KG1 (cell line): ENCODE data around the gene GABRB1.

Experiments used
- DNase-seq: peaks from one replicate; lab custom pipeline; 2025; lab: John Stamatoyannopoulos, UW

GABRB1 gene

GRCh38 chr4:47049347-47049746, 18.0 kb downstream of the GABRB1 start:
- DNase-seq = no peak

DNA sequence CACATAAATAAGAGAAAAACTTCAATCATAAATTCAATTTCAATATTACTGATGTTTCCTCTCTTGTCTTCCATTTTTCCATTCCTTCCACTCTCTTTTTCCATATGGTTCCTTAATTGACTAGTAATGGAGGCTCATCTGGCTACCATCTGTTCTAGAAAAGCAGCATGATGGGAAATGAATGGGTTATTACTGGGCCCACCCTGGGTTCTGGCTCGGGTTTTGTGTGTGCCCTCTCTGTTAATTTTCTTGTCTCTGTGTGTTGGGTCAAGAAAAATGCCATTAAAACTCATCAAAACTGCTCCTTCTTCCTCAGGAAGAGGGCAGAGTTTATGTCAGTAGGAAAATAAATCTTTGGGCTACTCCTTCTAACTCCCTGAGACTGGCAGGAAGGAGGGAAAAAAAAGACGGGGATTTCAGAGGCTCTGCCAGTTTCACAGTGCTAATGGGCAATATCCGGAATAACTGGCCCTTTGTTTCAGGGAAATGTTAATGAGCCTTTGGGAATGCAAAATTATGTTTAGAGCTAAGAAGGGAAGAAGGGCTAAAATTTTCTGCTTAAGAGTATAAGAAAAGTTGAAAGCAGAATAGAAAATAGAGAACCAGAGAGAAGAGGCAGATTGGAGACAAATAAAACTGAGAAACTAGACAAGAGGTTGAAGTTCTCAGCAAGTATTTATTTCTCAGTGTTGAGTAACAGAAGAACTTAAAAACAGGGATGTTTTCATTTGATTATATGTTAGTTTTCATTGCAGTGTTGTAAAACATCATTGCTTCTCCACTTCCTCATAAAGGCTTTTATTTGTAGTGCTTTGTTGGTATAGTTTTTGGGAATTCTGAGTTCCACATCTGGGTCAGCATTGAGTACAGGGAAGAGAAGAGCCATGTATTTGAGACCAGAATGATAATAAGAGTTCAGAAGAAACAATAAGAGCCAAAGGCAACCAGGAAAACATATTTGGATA, 19.7 kb downstream of the GABRB1 start:
- DNase-seq = no peak

GRCh38 chr4:47053485-47053884, 22.1 kb downstream of the GABRB1 start:
- DNase-seq = no peak

- no peak for DNase-seq
Observed at GRCh38 chr4:47054130-47054529, 22.8 kb downstream of the GABRB1 start.

DNA sequence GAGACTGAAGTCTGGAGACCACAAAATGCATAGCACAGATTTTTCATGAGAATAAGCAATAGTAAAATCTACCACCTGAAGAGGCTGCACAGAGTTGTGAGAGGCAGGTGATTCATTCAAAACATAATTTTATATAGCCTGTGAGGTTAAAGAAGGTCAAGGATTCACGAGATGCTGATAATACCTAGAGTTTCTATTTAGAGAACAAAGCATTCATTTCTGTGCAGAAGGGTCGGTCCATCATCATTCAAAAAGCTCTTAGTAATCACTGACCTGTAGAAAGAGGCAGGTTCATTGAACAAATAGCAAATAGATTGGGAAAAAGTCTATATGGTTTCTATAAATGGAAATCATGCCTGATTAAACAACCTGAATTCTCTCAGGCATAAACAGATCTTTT, 26.6 kb downstream of the GABRB1 start:
- no peak for DNase-seq

- DNase-seq = no peak
Observed at GRCh38 chr4:47060561-47060960, 29.2 kb downstream of the GABRB1 start.

DNA sequence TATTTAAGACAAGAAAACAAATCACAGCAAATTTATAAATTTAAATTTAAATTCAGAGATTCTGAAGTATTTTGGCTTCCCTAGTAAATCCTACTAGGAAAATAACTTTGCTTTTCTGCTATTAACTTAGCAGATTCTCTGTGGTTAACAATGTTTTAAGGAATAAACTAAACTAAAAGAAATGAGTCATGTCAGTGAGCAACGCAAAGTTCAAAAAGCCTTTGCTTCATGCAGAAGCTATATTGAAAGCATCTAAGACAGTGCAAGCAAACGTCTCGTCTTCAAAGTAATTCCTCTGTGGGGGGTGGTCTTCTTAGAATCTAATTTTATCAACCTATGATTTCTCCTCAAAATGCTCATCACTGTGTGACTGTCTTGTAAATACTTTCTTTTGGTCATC, 30.1 kb downstream of the GABRB1 start:
- DNase-seq = no peak

GRCh38 chr4:47065051-47065481, 33.7 kb downstream of the GABRB1 start:
- no peak for DNase-seq

DNA sequence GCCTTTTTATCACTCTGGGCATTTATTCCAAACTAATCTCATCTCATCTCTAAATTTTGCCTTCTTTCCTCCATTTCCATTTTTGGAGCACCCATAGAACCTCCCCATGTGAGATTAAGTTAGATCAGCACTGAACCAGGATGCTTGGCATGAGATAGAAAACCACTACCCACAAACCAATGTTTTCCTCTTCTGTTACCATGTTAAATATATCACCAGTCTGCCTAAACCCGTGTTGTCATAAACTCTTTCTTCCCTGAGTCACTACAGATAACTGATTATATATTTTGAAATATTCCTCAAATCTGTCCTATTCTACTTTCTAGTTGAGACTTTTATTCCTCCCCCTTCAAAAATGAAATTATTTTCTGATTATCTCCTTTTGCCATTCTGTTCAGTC, 37.6 kb downstream of the GABRB1 start:
- DNase-seq = no peak

GRCh38 chr4:47071901-47072341, 40.6 kb downstream of the GABRB1 start:
- no peak for DNase-seq

DNA sequence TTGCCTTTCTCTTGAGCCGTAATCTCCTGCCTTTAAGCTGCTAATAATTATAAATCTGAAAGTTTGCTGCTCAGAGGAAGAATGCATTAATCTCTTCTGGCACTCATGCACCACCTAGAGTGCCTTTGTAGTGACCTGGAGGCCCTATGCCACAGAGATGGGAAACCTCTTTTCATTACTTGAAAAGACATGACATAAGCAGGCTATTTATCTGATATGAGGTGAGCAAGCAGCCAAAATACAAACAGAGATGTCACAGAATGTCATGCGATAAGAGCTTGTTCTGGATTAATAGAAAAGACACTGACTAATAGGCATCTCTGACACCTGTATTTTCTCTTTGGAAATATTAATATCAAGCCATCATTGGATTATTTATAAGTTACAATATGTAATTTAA, 42.3 kb downstream of the GABRB1 start:
- no peak for DNase-seq

GRCh38 chr4:47074816-47075215, 43.4 kb downstream of the GABRB1 start:
- no peak for DNase-seq

DNA sequence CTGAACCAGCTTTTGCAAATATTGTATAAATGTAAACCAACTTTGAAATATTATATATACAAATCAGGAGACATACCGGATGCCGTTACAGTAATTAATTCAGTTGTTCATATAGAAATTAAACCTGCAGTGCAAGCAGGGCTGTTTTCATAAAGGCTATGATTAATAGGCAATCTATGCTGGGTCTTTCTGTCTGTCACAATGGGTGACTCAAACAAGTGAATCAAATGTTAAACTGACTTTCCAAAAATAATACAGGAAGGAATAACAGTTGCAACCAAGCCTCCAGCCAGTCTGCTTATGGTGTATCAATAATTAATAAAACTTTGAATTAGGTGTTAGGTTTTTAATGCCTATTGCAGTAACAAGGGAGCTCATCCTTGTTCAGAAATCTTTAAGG, 43.9 kb downstream of the GABRB1 start:
- no peak for DNase-seq

DNA sequence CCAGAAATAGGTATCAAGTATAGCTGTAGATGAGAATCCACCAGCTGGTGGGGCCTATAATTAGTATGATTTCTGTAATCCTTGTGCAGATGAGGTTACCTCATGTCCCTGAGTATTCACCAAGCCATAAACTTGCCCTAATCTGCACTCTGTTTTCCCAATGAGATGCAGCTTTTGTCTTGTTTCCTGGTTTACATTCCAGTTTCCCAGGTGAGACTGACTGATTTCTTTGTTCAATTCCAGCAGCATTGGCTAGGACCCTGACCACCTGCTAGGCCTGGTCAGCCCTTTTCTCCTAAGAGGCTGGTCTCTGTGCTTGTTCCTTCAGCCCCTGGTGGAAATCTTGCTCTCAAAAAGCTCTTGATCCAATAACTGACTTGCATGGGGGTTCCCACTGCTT, 44.6 kb downstream of the GABRB1 start:
- DNase-seq = no peak

GRCh38 chr4:47084111-47084510, 52.7 kb downstream of the GABRB1 start:
- no peak for DNase-seq

GRCh38 chr4:47084795-47085194, 53.4 kb downstream of the GABRB1 start:
- no peak for DNase-seq

- no peak for DNase-seq
Observed at GRCh38 chr4:47088298-47088697, 56.9 kb downstream of the GABRB1 start.

DNA sequence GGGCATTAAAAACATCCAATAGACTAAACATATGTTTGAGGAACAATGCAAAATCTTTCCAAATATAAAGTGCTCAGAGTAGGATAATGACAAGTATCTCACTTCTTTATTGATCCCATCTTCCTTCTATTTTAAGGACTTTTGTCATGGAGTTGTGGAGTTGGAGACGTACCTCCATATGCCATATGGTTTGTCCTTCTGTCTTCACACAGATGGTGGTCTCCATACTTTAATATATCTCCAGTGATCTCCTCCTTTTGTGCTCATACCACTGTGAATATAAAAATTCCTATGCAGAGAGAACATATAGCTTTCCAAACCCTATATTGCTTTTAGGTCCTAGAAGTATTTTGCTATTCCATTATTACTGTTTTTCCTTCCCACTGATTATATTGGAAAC, 64.5 kb downstream of the GABRB1 start:
- no peak for DNase-seq

DNA sequence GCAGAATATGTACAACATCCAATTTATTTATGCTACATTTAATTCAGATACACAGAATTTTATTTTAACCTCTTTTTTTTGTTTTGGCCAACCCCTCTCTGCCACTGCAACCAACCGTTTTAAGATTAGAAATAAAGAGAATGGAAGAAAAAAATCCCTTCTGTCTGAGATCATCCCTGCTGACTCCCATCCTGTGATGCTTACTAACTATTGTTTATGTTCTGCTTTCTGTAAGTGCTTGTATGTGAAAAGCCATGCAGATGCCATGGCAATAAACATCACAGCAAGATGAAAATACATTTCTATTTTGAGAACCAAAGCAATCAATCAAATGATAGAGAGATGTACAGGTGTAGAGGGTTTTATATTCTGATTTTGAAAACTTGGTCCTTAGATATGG, 70.1 kb downstream of the GABRB1 start:
- no peak for DNase-seq

DNA sequence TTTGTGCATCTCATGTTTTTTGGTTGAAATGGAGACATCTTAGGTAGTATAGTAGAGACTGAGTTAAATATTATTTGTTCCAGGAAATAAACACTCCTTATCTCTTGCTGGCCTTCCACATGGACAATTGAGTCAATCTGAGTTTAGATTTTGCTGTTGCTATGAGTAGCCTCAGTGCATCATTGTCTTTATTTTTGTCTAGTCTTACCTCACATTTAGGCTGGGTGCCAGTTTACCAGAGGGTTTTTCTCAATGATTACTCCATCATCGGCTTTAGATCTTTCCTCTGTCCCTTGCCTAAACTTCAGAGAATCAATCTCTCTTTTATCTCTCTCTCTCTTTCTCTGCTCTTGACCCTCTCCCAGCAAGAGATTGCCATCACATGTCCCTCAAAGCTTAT, 73.6 kb downstream of the GABRB1 start:
- DNase-seq = no peak

GRCh38 chr4:47106561-47106960, 75.2 kb downstream of the GABRB1 start:
- DNase-seq = no peak

GRCh38 chr4:47109379-47109778, 78.0 kb downstream of the GABRB1 start:
- DNase-seq = no peak

GRCh38 chr4:47110546-47111132, 79.3 kb downstream of the GABRB1 start:
- no peak for DNase-seq
